HG03175 (cell line): ENCODE data around the gene PRKCG.

Experiments used
- ATAC-seq: cut with Tn5 transposase; IDR thresholded peaks from one replicate; pipeline ENCODE4 v1.9.1; 2021; ENCODE audit warnings: mild to moderate bottlenecking, moderate library complexity; ENCODE audit not compliant: unreplicated experiment

Gene PRKCG

GRCh38 chr19:53897459-53897858, 15.5 kb downstream of the PRKCG start:
- ATAC-seq = no peak

GRCh38 chr19:53898166-53898565, 16.2 kb downstream of the PRKCG start:
- no peak for ATAC-seq

- no peak for ATAC-seq
Measured at GRCh38 chr19:53898636-53899341, 16.8 kb downstream of the PRKCG start.

DNA sequence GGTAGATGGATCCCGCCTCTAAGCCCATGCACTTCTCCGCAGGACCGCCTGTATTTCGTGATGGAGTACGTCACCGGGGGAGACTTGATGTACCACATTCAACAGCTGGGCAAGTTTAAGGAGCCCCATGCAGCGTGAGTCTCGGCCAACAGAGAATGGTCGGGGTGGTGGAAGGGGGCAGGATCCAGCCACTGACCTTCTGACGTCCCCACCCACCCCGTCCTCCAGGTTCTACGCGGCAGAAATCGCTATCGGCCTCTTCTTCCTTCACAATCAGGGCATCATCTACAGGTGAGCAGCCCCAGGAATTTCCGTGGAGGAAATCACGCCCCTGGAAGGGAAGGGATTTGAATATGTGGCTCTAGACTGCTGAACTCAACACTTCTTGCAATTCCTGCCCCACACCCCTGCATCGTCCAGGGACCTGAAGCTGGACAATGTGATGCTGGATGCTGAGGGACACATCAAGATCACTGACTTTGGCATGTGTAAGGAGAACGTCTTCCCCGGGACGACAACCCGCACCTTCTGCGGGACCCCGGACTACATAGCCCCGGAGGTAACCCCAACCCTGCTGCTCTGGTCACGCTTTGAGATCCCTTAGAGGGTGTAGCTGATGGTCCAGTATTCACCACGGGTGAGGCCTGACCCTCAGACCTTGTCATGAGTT, 18.3 kb downstream of the PRKCG start:
- ATAC-seq = no peak

- no peak for ATAC-seq
Measured at GRCh38 chr19:53903055-53903680, 21.2 kb downstream of the PRKCG start.

DNA sequence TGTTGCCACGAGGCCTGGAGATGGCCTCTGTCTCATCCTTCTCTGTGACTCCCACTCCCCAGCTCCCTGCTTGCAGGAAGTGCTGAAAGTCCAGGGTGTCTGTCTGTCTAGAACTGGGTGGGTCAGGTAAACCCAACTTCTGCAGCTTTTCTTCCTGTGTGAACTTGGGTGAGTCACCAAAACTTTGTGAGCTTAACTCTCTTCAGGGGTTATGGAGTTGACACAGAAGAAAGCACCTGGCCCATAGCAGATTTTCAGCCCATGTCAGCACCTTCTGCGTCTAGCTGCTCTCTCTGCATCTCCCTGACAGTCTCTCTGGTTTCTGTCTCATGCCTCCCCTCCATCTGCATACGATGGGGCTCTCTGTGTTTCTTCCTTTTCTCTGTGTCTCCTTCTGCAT, 22.9 kb downstream of the PRKCG start:
- ATAC-seq = no peak

DNA sequence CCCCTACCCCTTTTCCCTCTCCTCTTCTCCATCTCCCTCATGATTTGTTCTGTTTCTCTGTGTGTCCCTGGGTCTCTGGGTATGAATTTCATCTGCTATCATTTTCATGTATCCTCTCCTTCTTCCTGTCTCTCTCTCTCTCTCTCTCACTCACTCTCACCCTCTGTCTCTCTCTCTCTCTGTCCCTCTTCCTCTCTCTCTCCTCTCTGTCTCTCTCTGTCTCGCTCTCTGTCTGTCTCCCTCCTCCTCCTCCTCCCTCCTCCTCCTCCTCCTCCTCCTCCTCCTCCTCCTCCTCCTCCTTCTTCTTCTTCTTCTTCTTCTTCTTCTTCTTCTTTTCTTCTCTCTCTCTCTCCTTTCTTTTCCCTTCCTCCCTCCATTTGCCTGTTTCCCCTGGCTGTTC, 23.8 kb downstream of the PRKCG start:
- ATAC-seq = no peak

DNA sequence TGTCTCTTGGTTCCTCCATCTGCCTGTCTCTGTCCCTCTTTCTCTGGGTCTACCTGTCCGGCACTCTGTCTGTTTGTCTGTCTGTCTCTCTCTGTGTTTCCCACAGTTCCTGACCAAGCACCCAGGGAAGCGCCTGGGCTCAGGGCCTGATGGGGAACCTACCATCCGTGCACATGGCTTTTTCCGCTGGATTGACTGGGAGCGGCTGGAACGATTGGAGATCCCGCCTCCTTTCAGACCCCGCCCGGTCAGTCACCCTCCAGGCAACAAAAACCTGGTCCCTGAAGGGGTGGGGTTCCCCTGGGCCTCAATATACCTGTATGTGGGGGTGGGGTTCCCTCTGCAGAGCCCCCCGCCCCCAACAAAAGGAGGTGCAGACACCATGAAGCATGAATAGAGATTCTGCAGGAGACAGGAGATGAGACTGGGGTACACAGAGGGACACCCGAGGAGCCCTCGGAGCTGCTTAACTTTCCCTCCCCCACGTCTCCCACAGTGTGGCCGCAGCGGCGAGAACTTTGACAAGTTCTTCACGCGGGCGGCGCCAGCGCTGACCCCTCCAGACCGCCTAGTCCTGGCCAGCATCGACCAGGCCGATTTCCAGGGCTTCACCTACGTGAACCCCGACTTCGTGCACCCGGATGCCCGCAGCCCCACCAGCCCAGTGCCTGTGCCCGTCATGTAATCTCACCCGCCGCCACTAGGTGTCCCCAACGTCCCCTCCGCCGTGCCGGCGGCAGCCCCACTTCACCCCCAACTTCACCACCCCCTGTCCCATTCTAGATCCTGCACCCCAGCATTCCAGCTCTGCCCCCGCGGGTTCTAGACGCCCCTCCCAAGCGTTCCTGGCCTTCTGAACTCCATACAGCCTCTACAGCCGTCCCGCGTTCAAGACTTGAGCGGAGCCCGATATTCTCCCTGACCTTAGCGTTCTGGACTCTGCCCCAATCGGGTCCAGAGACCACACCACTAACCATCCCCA, 24.5 kb downstream of the PRKCG start:
- no peak for ATAC-seq

DNA sequence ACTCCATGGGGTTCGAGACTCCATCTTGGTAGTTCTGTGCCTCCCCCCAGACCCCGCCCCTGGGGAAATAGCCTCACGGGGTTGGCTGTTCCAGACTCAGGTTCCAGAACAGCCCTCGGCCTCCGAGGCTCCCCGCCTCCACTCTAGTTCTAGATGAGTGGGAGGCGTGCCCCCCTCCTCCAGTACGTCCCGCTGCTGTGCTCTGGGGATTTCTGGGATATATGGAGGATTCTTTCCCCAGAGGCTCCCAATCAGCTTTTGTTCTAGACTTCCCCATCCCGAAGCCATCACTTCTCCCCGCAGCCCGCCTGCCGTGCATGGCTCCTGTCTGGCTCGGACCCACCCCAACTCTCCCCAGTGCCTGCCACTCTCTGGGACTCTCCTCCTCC, 25.2 kb downstream of the PRKCG start:
- no peak for ATAC-seq

DNA sequence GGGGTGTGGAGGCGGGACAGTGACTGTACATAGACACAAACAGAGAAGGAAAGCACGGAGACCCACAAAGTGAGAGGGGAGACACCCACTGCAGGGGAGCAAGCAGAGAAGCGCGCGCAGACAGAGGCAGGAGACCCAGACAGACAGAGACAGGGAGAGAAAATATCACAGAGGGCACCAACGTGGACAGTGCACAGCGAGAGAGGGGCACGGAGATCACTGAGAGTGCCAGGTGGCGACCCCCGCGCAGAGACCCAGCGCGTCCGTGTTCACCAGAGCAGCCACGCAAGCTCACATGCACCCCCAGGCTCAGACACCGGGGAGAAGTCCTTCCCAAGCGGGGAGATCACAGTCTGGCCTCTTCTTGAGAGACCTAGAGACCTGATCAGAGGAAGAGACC, 25.7 kb downstream of the PRKCG start:
- ATAC-seq = no peak

DNA sequence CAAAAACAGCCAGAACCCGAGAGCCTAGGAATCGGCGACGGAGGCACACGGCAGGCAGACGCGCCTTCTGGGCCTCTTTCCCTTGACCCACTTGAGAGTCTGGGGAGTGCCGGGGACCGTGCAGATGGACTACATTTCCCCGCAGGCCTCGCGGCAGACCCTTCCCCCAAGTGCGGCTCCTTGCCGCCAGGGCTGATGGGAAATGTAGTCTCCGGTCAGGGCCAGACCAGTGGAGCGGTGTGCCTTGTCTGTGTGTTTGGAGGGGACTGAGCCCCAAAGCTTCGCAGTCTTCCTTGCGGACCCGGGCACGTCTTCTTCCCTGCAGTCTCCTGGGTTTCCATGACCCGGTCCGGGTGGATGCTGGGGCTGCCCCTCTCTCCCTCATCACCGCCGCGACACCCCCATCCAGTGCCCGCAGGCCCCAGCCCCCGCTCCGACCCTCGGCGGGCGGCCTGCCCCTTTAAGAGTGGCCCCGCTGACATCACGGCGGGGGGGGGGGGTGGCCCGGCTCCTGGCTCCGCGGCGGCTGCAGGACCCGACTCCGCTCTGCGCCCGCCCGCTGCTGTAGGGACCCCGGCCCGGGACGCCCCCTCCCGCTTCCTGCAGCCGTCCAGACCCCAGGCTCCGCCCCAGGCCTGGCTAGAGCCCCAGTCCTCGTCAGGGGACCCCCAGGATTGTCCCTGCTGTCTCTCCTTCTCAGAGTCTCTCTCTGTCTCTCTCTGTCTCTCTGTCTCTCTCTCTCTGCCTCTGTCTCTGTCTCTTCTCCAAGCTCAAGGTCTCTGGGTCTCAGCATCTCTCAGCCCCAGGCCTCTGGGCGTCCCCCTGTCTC, 26.3 kb downstream of the PRKCG start:
- ATAC-seq = no peak

- ATAC-seq = no peak
Measured at GRCh38 chr19:53908935-53909415, 27.0 kb downstream of the PRKCG start, which contains the start of gene CACNG7. TSS of gene CACNG7 (plus strand) at chr19:53909278. CDS start at chr19:53912832, 3,554 bp downstream.

GRCh38 chr19:53909471-53910169, 27.6 kb downstream of the PRKCG start:
- ATAC-seq = no peak

DNA sequence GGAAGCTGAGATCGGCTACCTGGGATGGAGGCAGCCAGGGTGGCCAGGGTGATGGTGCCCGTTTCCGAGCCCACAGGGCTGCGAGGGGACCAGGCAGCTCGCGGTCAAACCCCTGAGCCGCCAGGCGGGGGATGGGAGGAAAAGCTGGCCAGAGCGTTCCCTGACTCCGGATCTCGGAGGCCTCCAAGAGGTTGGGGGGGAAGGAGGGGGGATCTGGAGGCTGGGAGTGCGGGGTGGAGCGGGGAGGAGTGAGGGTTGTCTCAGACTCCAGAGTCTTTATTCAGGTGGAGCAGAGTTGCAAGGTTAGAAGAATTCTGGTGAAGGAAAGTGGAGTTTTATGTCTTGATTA, 28.1 kb downstream of the PRKCG start:
- ATAC-seq = no peak

DNA sequence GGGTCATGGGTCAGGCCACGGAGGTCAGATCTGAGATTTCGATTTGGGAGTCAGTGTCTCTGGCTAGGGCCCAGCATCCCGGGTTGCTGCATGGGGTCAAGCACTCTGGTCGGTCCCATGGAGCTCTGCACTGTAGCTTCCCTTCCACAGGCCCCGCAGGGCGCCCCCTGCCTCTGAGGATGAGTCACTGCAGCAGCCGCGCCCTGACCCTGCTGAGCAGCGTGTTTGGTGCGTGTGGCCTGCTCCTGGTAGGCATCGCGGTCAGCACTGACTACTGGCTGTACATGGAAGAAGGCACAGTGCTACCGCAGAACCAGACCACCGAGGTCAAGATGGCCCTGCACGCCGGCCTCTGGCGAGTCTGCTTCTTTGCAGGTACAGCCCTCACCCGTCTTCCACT, 30.7 kb downstream of the PRKCG start:
- ATAC-seq = no peak

GRCh38 chr19:53915000-53915399, 33.0 kb downstream of the PRKCG start:
- no peak for ATAC-seq

DNA sequence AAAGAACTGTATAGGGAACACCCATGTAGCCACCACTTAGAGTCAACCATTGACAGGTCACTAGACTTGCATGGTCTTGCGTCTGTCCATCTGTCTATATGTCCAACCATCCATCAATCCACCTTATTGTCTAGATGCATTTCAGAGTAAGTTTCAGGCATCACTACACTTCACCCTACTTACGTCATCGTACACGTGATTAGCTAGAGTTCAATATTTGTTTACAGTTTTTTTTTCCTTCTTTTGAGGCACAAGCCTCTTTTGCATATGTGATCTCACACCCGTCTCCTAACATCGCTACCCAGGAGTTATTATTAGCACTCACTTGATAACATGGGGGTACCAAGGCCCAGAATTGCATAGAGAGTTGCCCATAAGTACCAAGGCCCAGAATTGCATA, 34.0 kb downstream of the PRKCG start:
- no peak for ATAC-seq

DNA sequence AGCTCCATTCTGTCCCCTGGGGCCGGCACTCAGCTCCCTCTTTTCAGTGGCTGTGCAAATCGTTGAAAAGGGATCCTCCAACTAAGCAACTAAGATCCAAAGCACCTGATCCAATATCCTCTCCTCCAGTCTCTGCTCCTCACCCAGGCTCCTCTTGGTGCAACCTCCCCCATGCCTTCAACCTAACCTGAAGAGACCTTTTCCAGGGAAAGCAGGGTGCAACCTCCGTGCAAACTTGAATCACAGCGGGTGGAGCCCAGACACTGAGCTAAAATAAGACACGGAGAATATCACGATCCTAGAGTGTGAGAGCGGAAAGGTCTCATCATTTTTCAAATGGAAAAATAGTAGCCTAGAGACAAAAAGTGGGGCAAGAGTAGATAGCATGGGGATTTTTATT, 35.4 kb downstream of the PRKCG start:
- no peak for ATAC-seq

- no peak for ATAC-seq
Measured at GRCh38 chr19:53927739-53928138, 45.7 kb downstream of the PRKCG start.
